ENCODE results near the gene NFKBIE.

- TF ChIP-seq, protein P1, sequence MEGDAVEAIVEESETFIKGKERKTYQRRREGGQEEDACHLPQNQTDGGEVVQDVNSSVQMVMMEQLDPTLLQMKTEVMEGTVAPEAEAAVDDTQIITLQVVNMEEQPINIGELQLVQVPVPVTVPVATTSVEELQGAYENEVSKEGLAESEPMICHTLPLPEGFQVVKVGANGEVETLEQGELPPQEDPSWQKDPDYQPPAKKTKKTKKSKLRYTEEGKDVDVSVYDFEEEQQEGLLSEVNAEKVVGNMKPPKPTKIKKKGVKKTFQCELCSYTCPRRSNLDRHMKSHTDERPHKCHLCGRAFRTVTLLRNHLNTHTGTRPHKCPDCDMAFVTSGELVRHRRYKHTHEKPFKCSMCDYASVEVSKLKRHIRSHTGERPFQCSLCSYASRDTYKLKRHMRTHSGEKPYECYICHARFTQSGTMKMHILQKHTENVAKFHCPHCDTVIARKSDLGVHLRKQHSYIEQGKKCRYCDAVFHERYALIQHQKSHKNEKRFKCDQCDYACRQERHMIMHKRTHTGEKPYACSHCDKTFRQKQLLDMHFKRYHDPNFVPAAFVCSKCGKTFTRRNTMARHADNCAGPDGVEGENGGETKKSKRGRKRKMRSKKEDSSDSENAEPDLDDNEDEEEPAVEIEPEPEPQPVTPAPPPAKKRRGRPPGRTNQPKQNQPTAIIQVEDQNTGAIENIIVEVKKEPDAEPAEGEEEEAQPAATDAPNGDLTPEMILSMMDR (IDR thresholded peaks at IDR 0.05), result no peak
- no peak for TF ChIP-seq POLR2A (IDR thresholded peaks at IDR 0.05)
Measured at GRCh38 chr6:44251576-44252524, 13.5 kb downstream of the NFKBIE start.

Measured in uterus (tissue), 2 donors.